Kidney (tissue), 14 donors: ENCODE data around the gene FBLN1. TPM values are rescaled to one million over a fixed set of nuclear protein-coding genes. Genes with fewer than 3 reads are reported as not detected.

Experiments
- DNase-seq, 5 donors: peaks; one replicate each; pipeline ENCODE4 v3.0.0-alpha.2; 2013 to 2020
- FAIRE-seq: peaks from 2 replicates; lab custom pipeline; 2012; peaks lifted over from hg19 to GRCh38; lab: Jason Lieb, UNC
- H3K27ac ChIP-seq, 2 donors: one replicate each; pipeline ENCODE4 v1.7.0; 2013; ENCODE audit warnings: low read depth in 2 of 2, low read length in 2 of 2, inconsistent platforms in 1 of 2
- H3K27me3 ChIP-seq: one replicate; pipeline ENCODE4 v1.7.1; 2013; ENCODE audit warnings: low read length, inconsistent platforms; ENCODE audit not compliant: control insufficient read depth, insufficient read depth
- H3K36me3 ChIP-seq, 3 donors: one replicate each; pipeline versions ENCODE4 v1.7.0 to v1.7.1; 2013; ENCODE audit warnings: low read length in 3 of 3, control low read depth in 1 of 3, inconsistent platforms in 1 of 3; ENCODE audit not compliant: insufficient read depth in 3 of 3, control insufficient read depth in 2 of 3
- H3K4me1 ChIP-seq, 3 donors: one replicate each; pipeline versions ENCODE4 v1.7.0 to v1.7.1; 2013; ENCODE audit warnings: low read length in 3 of 3, inconsistent platforms in 1 of 3, low read depth in 1 of 3; ENCODE audit not compliant: control insufficient read depth in 2 of 3, insufficient read depth in 2 of 3
- H3K4me3 ChIP-seq, 3 donors: one replicate each; pipeline versions ENCODE4 v1.7.0 to v1.8.1; 2013; ENCODE audit warnings: low read length in 3 of 3, control low read depth in 1 of 3, inconsistent platforms in 1 of 3
- H3K9ac ChIP-seq, 3 donors: one replicate each; pipeline versions ENCODE4 v1.7.0 to v1.7.1; 2013; ENCODE audit warnings: low read length in 3 of 3, control low read depth in 1 of 3, inconsistent platforms in 1 of 3
- H3K9me3 ChIP-seq, 3 donors: one replicate each; pipeline versions ENCODE4 v1.7.0 to v1.7.1; 2013; ENCODE audit warnings: low read length in 3 of 3, control low read depth in 1 of 3, inconsistent platforms in 1 of 3; ENCODE audit not compliant: control insufficient read depth in 2 of 3, insufficient read depth in 1 of 3
- CTCF ChIP-seq: IDR thresholded peaks from 3 replicates; pipeline ENCODE4 v1.5.1; 2012; ENCODE audit warnings: mild to moderate bottlenecking, moderate library complexity, borderline replicate concordance; ENCODE audit not compliant: insufficient read depth; ENCODE audit errors: extremely low read depth
- intact Hi-C: fragments of 100-400 bp; cut with DNase I; formaldehyde crosslinking; loops from one replicate; pipeline ENCODE4 v1.11.1; 2022
- polyA plus RNA-seq: library from polyadenylated mRNA; stranded (reverse); fragments of 350-450 nt; fragmentation: Illumina TruSeq; extraction: RNeasy Lipid Tissue Mini Kit (QIAGEN cat#74804); gene quantifications from one replicate; pipeline ENCODE4 v1.2.3, GENCODE V29; 2014; ENCODE audit warnings: low read depth, low replicate concordance; ENCODE audit not compliant: insufficient read depth
- total RNA-seq: library from RNA; stranded (reverse); fragmentation: NEBNext Ultra II Directional; extraction: Animal tissue kit (Norgen Biotek cat#: 25700); gene quantifications from one replicate; pipeline ENCODE4 v1.2.1, GENCODE V29; 2021
- donor health status: control.
- donor health status: control.
- donor health status: control.
- donor health status: control.
- donor health status: control.
- donor health status: DM: yes; HTN: yes; CAD: no.
- donor health status: Normal renal cell carcinoma (clear cell type).

FBLN1 gene
- total and polyA plus RNA-seq, 2 donors from 2014 or later: 23.3 to 105 TPM

GRCh38 chr22:45515676-45516075 is 13.0 kb downstream of the FBLN1 start:
- no peak overlapping the region for H3K27ac ChIP-seq
- no peak for TF ChIP-seq CTCF
- H3K36me3 ChIP-seq: no peaks in the 10 kb centered on the region
- H3K4me3 ChIP-seq: no peak overlapping the region
- H3K9me3 ChIP-seq: no peaks in the 10 kb centered on the region
- FAIRE-seq: no peak
- H3K4me1 ChIP-seq: peaks cover 0 to 4% (median 3%) of the 10 kb centered on the region in 3 donors
- H3K27me3 ChIP-seq: no peaks in the 10 kb centered on the region
- H3K9ac ChIP-seq: no peak overlapping the region
- intact Hi-C loops: no loop called here
- no peak for DNase-seq

GRCh38 chr22:45516163-45516562 is 13.5 kb downstream of the FBLN1 start:
- Histone ChIP-seq H3K9ac (no peak overlapping the region), H3K4me3 (no peak overlapping the region), H3K4me1 (peaks cover 0 to 4% (median 3%) of the 10 kb centered on the region in 3 donors), H3K27me3 (no peaks in the 10 kb centered on the region), H3K36me3 (no peaks in the 10 kb centered on the region), H3K27ac (no peak overlapping the region), H3K9me3 (no peaks in the 10 kb centered on the region)
- FAIRE-seq (no peak), DNase-seq (no peak)
- no peak for TF ChIP-seq CTCF
- intact Hi-C loops: no loop called here

- no peaks in the 10 kb centered on the region for H3K27me3 ChIP-seq
- H3K9me3 ChIP-seq: no peaks in the 10 kb centered on the region
- H3K27ac ChIP-seq: no peak overlapping the region
- H3K4me1 ChIP-seq: peaks cover 0 to 4% (median 3%) of the 10 kb centered on the region in 3 donors
- DNase-seq (no peak), FAIRE-seq (no peak)
- no peak overlapping the region for H3K4me3 ChIP-seq
- no peak overlapping the region for H3K9ac ChIP-seq
- intact Hi-C loops: no loop called here
- H3K36me3 ChIP-seq: no peaks in the 10 kb centered on the region
- no peak for TF ChIP-seq CTCF
Measured at GRCh38 chr22:45516923-45517675, 14.4 kb downstream of the FBLN1 start.
